SK-N-MC (cell line): Measurements from ENCODE around the gene NFIB.

Experiments
- EZH2 ChIP-seq: fragments of 200-600 bp; sonication (generic); IDR thresholded peaks from one replicate; pipeline ENCODE4 v1.6.1; 2017; ENCODE audit warnings: antibody characterized with exemption
- POLR2AphosphoS5 ChIP-seq: IDR thresholded peaks from 2 replicates; pipeline ENCODE4 v1.6.1; 2012; ENCODE audit warnings: mild to moderate bottlenecking, low read depth, low read length, borderline replicate concordance

DNA sequence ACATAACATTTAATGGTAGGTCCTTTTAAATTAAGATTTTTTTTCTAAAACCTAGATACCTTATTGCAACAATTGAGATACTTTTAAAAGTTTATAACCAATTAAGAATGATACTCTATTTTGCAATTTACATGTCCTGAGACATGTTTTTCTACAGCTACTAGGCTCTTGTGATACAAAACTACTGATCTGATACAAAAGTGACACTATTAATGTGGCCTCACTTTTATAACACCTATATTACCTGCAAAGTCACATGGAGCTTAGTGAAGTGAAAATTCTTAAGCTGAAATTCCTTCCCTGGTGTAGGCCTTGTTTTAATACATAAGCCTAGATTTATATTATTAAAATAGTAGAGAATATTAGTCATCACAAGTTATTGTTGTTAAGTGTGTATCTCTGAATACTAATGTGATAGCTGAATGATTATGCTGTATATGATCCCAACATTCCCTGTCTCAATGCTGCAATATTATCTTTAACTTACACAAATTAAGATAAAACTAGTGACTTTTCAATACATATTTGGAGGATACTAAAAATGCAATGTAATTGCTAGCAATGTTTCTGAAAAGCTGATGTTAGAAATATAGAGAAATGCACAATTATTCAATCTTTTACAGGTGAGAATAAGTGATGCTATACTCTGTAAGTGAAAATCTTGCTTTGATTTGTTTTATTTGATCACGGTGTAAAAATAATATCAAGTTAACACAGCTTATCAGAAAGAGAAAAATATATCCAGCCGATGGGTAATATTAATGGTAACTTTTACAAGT lies 2.6 kb downstream of the NFIB start:
- TF ChIP-seq POLR2AphosphoS5 (no peak), EZH2 (no peak)
